ENCODE measurements around the gene KCNA10.
"Not testable (repeated sequence)": the region's sequence is repeated elsewhere in the genome, so short reads cannot be mapped to it uniquely, and the experiment has no call there.

The KCNA10 gene

DNA sequence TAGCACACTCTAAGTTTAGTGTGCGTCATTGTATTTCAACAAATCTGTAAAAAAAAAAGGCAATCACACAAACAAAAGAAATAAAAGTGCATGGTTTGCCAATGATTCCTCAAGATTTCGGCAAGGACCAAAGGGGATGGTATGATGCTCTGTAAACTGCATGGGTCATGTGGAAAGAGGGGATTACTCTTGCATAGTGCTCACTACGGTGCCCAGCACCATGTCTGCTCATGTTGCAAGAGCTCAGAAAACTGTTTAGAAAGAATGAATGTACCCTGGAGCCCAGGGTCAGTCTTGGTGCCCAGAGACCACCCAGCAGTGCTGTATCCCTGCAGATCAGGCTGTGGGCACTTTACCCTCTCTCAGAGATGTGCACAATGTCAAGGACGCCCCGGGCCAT lies 3.6 kb upstream of the KCNA10 start:
- no peak for TF ChIP-seq GATA1 (IDR thresholded peaks at IDR 0.05; ENCODE audit: low read depth, low read length)
- TF ChIP-seq POLR2A (IDR thresholded peaks at IDR 0.05; ENCODE audit: low read length), result no peak
- no peak for DNase-seq

DNA sequence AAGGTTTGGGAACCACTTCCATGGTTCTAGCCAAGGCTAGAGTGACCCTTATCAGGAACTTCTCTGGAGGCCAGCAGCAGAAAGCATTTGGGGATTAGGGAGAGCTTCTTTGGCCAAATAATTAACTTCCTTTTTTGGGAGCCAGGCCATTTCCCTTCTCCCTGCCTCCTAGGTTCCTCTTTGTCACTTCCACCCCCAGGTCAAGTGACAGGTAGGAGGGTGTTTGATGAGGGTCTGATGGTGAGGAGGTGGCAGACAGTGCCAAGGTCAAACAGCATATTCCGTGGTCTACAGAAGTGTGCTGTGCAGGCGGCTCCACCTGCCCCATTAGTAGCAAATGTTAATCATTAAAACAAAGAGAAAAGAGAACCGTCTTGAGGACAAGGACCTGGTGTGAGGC lies 1.9 kb upstream of the KCNA10 start:
- TF ChIP-seq POLR2A (IDR thresholded peaks at IDR 0.05; ENCODE audit: low read length) (no peak), GATA1 (IDR thresholded peaks at IDR 0.05; ENCODE audit: low read depth, low read length) (no peak)
- DNase-seq, result no peak

DNA sequence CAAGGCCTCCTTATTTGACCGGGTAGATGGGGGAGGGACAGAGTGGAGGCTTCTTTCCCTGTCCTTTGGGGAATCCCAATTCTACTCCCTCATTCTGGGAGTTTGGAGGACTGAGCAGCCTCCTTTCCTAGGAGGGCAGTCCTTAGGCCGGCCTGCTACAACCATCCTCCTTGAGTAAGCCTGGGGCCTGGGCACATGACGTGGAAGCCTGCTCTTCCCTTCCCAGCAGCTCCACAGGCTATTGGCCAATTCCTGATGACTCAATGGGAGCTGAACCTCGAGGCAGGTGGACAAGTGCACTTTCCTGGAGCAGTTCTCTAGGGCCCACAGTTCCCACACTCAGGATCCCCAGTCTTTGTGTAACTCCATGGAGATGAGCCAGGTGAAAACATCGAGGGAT lies 3.1 kb downstream of the KCNA10 start:
- no peak for TF ChIP-seq GATA1 (IDR thresholded peaks at IDR 0.05; ENCODE audit: low read depth, low read length)
- no peak for DNase-seq

DNA sequence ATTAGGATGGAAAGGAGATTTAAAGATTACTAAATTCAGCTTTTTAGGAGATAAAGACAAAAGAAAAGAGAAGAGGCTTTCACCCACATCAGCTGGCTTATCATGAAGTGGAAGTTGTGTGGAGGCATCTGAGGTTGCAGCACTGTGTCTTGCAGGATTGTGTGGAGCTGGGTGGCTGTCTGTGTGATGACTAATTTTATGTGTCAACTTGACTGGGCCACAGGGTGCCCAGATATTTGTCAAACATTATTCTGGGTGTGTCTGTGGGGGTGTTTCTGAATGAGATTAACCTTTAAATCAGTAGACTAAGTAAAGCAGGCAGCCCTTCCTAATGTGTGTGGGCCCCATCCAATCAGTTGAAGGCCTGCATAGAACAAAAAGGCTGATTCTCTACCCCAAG lies 3.9 kb downstream of the KCNA10 start:
- TF ChIP-seq POLR2A (IDR thresholded peaks at IDR 0.05; ENCODE audit: low read length) (no peak), GATA1 (IDR thresholded peaks at IDR 0.05; ENCODE audit: low read depth, low read length) (no peak)

DNA sequence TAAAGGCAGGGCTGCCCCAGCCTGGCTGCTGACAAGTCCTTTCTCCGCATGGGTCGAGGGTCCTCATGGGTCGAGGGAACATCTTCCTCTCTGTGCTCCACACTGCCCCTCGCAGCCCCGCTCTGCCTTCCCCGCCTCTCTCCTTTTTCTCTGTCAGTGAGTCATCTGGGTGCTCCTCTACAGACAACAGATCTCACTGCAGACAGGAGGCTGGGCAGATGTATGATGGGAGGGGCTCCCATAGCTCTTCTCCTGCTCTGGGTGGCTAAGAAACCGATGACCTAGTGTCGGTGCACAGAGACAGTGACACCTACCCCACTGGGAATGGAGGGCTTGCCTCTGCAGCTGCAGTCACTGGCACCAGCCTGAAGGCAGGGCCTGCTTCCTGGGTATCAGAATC lies 5.5 kb downstream of the KCNA10 start:
- no peak for DNase-seq
- no peak for TF ChIP-seq POLR2A (IDR thresholded peaks at IDR 0.05; ENCODE audit: low read length)
- TF ChIP-seq GATA1 (IDR thresholded peaks at IDR 0.05; ENCODE audit: low read depth, low read length), result no peak

More for the DNA sequence above, 3.9 kb downstream of the KCNA10 start:
- no peak for DNase-seq

DNA sequence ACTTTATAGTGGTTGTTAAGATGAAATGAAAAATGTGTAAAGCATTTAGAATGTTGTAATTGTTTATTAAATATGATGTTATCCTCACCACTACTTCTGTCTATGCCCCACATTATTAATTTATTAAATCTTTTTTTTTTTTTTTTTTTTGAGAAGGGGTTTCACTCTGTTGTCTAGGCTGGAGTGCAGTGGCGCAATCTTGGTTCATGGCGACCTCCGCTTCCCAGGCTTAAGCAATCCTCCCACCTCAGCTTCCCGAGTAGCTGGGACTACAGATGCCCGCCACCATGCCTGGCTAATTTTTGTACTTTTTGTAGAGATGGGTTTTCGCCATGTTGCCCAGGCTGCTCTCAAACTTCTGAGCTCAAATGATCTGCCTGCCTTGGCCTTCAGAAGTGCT lies 7.5 kb downstream of the KCNA10 start:
- DNase-seq, result no peak
- TF ChIP-seq POLR2A (IDR thresholded peaks at IDR 0.05; ENCODE audit: low read length) (no peak), GATA1 (IDR thresholded peaks at IDR 0.05; ENCODE audit: low read depth, low read length) (no peak)

DNA sequence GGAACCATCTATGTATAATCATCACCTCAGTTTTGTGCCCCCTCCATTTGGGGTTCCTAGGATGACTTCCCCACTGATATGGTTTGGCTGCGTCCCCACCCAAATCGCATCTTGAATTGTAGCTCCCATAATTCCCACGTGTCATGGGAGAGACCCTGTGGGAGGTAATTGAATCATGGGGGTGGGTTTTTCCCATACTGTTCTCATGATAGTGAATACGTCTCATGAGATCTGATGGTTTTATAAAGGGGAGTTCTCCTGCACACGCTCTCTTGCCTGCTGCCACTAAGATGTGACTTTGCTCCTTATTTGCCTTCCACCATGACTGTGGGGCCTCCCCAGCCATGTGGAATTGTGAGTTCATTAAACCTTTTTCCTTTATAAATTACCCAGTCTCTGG lies 8.1 kb downstream of the KCNA10 start:
- DNase-seq, result not testable (repeated sequence)

DNA sequence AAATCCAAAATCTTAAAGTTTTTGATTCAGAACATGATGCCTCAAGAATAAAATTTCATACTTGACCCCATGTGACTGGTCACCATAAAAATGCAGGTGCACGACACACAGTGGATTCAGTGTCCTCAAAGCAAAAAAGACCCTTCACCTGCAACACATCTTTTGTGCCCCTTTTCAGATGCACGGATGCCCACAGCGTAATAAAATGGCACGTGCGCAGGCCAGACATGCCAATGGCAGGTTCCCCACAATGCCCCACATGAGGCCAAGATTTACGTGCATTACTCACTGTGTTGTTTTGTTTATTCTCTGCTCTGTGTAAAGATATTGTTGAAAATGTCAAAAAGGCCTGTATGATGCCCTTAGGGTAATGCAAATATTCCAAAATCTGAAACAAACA lies 9.3 kb downstream of the KCNA10 start:
- no peak for DNase-seq

DNA sequence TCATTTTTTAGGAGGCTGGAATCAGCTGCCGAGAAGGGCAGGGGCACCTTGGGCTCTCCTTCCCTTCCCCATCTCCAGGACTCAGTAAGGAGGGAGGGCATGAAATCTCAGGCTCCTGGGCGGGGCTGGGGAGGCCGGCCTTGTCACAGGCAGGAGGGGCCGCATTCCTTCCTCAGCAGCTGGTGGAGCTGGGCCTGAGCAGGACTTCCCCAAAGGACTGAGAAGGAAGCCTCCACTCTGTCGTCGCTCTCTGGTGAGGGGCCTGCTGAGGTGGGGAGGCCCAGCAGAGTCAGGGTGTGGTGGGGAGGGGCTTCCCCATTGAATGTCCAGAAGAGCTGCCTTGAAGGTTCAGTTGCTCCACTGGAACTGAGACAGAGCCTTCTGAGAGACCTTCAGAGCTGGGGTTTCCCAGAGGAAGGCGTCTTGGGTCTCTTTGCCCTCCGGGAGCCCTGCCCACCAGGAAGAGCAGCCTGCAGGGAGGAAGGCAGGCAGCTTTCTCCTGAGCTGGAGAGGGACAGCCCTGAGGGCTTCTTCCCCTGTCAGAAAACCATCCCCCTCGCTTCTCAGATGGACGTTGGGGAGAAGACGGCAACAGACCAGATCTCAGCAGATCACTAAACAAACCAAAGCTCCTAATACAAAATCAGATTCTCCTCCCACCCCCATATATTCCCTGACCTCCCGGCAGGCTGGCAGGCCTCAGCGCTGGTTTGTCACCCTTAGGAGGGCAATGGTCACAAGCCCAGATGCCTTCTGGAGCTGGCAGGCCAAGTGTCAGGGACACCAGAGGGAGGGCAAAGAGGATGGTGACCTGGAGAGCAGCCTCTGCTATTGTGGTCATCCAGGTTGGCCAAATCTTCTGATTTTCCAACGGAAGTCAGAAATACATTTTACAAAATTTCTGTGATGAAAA lies 10.7 kb downstream of the KCNA10 start:
- TF ChIP-seq GATA1 (IDR thresholded peaks at IDR 0.05; ENCODE audit: low read depth, low read length) (no peak), POLR2A (IDR thresholded peaks at IDR 0.05; ENCODE audit: low read length) (no peak)
- DNase-seq, result no peak

More for the DNA sequence above, 9.3 kb downstream of the KCNA10 start:
- no peak for TF ChIP-seq GATA1 (IDR thresholded peaks at IDR 0.05; ENCODE audit: low read depth, low read length)
- no peak for TF ChIP-seq POLR2A (IDR thresholded peaks at IDR 0.05; ENCODE audit: low read length)

DNA sequence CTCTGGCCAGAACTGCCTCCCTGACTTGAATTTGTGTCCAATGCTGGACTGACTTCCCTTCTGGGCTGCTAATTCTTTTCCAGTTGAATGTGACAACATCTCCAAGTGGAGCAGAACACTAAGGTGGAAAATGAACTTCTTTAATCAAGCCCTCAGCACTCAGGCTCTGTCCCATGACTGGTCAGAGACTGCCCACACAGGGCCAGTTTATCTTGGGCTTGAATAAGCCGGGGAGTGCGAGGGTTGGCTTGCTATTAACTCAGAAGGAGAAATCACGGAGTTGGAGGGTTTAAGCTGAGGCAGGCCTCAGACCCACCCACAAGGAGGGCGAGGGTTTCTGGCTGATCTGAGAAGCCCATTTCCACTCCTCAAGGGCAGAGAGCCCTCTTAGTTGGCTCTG lies 12.4 kb downstream of the KCNA10 start:
- DNase-seq, result no peak
- TF ChIP-seq GATA1 (IDR thresholded peaks at IDR 0.05; ENCODE audit: low read depth, low read length), result no peak

DNA sequence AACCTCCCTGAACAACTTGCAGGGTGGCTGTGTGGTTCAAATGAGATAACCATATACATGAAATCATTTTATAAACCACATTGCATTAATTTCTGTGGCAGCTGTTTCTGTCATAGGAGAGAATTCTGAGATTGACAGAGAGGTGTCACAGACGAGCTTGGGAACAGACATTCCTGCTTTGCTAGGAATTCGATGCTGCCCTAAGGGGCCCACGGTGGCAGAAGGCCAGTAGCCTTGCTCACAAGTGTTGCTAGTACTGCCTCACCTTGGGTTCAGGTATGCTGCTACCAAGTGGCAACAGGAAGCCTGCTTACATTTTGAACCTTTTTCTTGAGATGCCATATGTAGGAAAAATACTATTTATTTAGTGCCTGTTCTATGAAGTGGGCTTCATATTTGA lies 13.4 kb downstream of the KCNA10 start:
- no peak for DNase-seq
- no peak for TF ChIP-seq GATA1 (IDR thresholded peaks at IDR 0.05; ENCODE audit: low read depth, low read length)
- no peak for TF ChIP-seq POLR2A (IDR thresholded peaks at IDR 0.05; ENCODE audit: low read length)

DNA sequence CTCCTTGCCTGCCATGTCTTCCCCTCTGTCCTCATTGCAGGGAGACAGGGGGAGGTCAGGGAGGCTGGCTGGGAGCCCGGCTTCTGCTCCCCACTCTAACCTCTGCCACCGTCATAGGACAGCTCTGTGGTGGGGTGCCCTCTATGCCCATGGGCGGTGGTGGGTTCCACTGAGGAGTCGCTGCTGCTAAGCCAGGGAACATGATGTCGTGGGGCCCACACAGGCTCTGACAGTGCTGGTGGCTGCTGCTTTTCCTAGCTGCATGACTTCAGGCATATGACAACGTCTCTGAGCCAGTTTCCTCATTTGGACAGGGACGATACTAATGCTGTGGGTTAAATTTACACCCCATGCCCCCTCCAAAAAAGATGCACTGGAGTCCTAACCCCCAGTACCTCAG lies 14.7 kb downstream of the KCNA10 start:
- TF ChIP-seq POLR2A (IDR thresholded peaks at IDR 0.05; ENCODE audit: low read length) (no peak), GATA1 (IDR thresholded peaks at IDR 0.05; ENCODE audit: low read depth, low read length) (no peak)
- no peak for DNase-seq

DNA sequence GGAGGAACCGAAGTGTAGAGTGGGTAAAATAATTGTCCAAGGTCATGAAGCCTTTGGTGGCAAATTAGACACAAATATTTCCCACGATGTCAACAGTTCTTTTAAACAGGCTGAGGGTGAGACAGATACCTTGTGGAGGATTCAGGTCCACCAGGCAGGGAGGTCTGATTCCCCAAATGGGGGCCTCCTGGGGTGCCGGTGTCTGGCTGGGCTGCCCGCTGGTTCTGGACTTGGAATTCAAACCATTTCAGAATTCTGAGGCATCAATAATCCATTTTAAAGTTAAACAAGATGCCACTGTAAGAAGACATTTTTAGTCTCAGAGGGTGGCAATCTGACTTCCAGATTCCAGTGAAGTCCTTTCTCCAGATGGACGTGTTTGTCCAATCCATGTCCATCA lies 15.5 kb downstream of the KCNA10 start:
- TF ChIP-seq POLR2A (IDR thresholded peaks at IDR 0.05; ENCODE audit: low read length) (no peak), GATA1 (IDR thresholded peaks at IDR 0.05; ENCODE audit: low read depth, low read length) (no peak)
- no peak for DNase-seq

DNA sequence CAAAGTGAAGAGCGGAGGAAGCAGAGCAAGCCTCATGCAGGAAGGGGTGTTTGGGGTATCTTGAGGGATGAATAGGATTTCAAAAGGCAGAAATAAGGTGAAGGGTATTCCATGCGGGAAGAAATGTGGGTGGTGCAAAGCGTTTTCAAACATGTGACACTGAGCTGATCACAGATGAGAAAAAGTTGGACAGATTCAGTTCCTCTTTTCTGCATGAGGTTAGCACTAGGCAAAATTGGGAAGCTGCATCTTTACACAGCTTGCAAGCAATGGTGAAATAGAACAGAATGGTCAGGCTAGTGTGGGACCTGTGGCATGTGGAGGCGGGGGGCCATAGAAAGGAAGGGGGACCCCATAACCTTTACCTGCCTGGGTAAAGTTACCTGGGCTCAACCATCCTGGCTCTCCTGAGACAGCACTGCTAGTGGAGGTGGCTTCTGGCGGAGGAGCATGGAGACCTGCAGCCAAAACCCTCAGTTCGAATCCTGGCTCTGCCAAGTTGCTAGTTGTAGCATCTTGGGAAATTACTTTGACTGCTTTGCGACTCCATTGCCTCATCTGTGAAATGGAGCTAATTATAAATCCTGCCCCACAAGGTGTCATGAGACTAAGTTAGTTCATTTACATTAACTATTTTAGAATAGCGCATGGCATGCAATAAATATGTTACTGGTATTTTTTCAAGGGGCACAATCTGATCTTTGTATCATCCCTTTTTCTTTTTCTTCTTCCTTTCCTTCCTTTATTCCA lies 16.4 kb downstream of the KCNA10 start:
- TF ChIP-seq POLR2A (IDR thresholded peaks at IDR 0.05; ENCODE audit: low read length), result no peak
- TF ChIP-seq GATA1 (IDR thresholded peaks at IDR 0.05; ENCODE audit: low read depth, low read length), result no peak

More for the DNA sequence above, 16.4 kb downstream of the KCNA10 start:
- no peak for DNase-seq
